ENCODE measurements around the gene SMCO3.
A peak's percentile ranks its signal among the peaks of the same experiment; 100 is the strongest.

The SMCO3 gene

GRCh38 chr12:14814014-14814413 is at the start of gene SMCO3:
TSS of gene SMCO3 (minus strand) at chr12:14814182. CDS start at chr12:14806680, 7,502 bp downstream.
- intact Hi-C loops (cut with DNase I), result no loop called here
- DNase-seq, result no peak

- DNase-seq, result no peak
- intact Hi-C loops (cut with DNase I), result no loop called here
Observed at GRCh38 chr12:14860490-14860889, 46.5 kb upstream of the SMCO3 start.

GRCh38 chr12:14858513-14858912 is 44.5 kb upstream of the SMCO3 start:
- intact Hi-C loops (cut with DNase I), result no loop called here
- no peak for DNase-seq

GRCh38 chr12:14854586-14855183 is 40.7 kb upstream of the SMCO3 start:
- DNase-seq, result no peak
- intact Hi-C loops (cut with DNase I), result no loop called here

- no peak for DNase-seq
- intact Hi-C loops (cut with DNase I), result no loop called here
Observed at GRCh38 chr12:14853961-14854360, 40.0 kb upstream of the SMCO3 start.

GRCh38 chr12:14852880-14853279 is 38.9 kb upstream of the SMCO3 start:
- intact Hi-C loops (cut with DNase I), result no loop called here
- no peak for DNase-seq

- intact Hi-C loops (cut with DNase I), result no loop called here
- DNase-seq, result no peak
Observed at GRCh38 chr12:14850929-14851663, 37.1 kb upstream of the SMCO3 start.

- DNase-seq, result peak in 4 of 42 donors; percentile 6 to 39 (median 13)
- intact Hi-C loops (cut with DNase I), result no loop called here
Observed at GRCh38 chr12:14849661-14850060, 35.7 kb upstream of the SMCO3 start.

- intact Hi-C loops (cut with DNase I), result no loop called here
- no peak for DNase-seq
Observed at GRCh38 chr12:14846876-14847580, 33.0 kb upstream of the SMCO3 start.

GRCh38 chr12:14846042-14846587 is 32.1 kb upstream of the SMCO3 start:
- DNase-seq, result no peak

GRCh38 chr12:14845350-14845750 is 31.4 kb upstream of the SMCO3 start:
- intact Hi-C loops (cut with DNase I), result no loop called here
- DNase-seq, result peak in 30 of 42 donors; percentile 12 to 78 (median 48)

More at GRCh38 chr12:14846042-14846587, 32.1 kb upstream of the SMCO3 start:
- intact Hi-C loops (cut with DNase I), result no loop called here

- no peak for DNase-seq
- intact Hi-C loops (cut with DNase I), result loop anchor here (5.0 kb wide), 1 partner anchor 153 kb away; no protein-coding TSS in a partner anchor
Observed at GRCh38 chr12:14844401-14844800, 30.4 kb upstream of the SMCO3 start.

GRCh38 chr12:14843425-14843887 is 29.5 kb upstream of the SMCO3 start, which contains the start of gene ART4:
TSS of gene ART4 (minus strand) at chr12:14843526. CDS start at chr12:14843113, 413 bp downstream.
- DNase-seq, result no peak
- intact Hi-C loops (cut with DNase I), result loop anchor here (5.0 kb wide), 1 partner anchor 154 kb away; no protein-coding TSS in a partner anchor

GRCh38 chr12:14842315-14842714 is 28.3 kb upstream of the SMCO3 start:
- DNase-seq, result no peak
- intact Hi-C loops (cut with DNase I), result loop anchor here (5.0 kb wide), 1 partner anchor 155 kb away; no protein-coding TSS in a partner anchor

- intact Hi-C loops (cut with DNase I), result loop anchor here (5.0 kb wide), 1 partner anchor 156 kb away; no protein-coding TSS in a partner anchor
- no peak for DNase-seq
Observed at GRCh38 chr12:14841761-14842160, 27.8 kb upstream of the SMCO3 start.

- intact Hi-C loops (cut with DNase I), result loop anchor here (5.0 kb wide), 1 partner anchor 157 kb away; no protein-coding TSS in a partner anchor
- no peak for DNase-seq
Observed at GRCh38 chr12:14840616-14841015, 26.6 kb upstream of the SMCO3 start.

GRCh38 chr12:14839262-14839661 is 25.3 kb upstream of the SMCO3 start:
- intact Hi-C loops (cut with DNase I), result no loop called here
- DNase-seq, result no peak

GRCh38 chr12:14836336-14837210 is 22.6 kb upstream of the SMCO3 start:
- intact Hi-C loops (cut with DNase I), result no loop called here
- DNase-seq, result no peak
